Pulmonary artery endothelial cell (primary cell): ENCODE measurements around the gene CMTM7. TPM values are rescaled to one million over a fixed set of nuclear protein-coding genes. Genes with fewer than 3 reads are reported as not detected.
"Not testable (repeated sequence)": the region's sequence is repeated elsewhere in the genome, so short reads cannot be mapped to it uniquely, and the experiment has no call there.

ENCODE experiments used
- DNase-seq: peaks from one replicate; pipeline ENCODE4 v3.0.0-alpha.2; 2011; ENCODE audit warnings: low read depth, low spot score
- total RNA-seq: library from RNA; depleted of rRNA; stranded (reverse); fragments of >200 nt; gene quantifications from 2 replicates; pipeline ENCODE4 v1.2.3, GENCODE V29; 2014

The CMTM7 gene
- total RNA-seq, 1 donor from 2014 or later = 12.6 TPM

- no peak for DNase-seq
Measured at GRCh38 chr3:32381922-32382321, 9.7 kb upstream of the CMTM7 start.

GRCh38 chr3:32383136-32383711 lies 8.4 kb upstream of the CMTM7 start:
- DNase-seq = no peak

GRCh38 chr3:32384938-32385337 lies 6.7 kb upstream of the CMTM7 start:
- no peak for DNase-seq

GRCh38 chr3:32387512-32387911 lies 4.1 kb upstream of the CMTM7 start:
- no peak for DNase-seq

GRCh38 chr3:32389577-32389976 lies 2.1 kb upstream of the CMTM7 start:
- not testable (repeated sequence) for DNase-seq

GRCh38 chr3:32392536-32393302 lies 1.1 kb downstream of the CMTM7 start:
- DNase-seq = no peak

- no peak for DNase-seq
Measured at GRCh38 chr3:32395496-32395895, 3.8 kb downstream of the CMTM7 start.

- DNase-seq = no peak
Measured at GRCh38 chr3:32397941-32398340, 6.3 kb downstream of the CMTM7 start.

GRCh38 chr3:32398531-32398930 lies 6.9 kb downstream of the CMTM7 start:
- DNase-seq = no peak

- DNase-seq = peak; percentile 29
Measured at GRCh38 chr3:32399030-32399620, 7.5 kb downstream of the CMTM7 start.

GRCh38 chr3:32401126-32401525 lies 9.5 kb downstream of the CMTM7 start:
- no peak for DNase-seq

- DNase-seq = peak; percentile 85
Measured at GRCh38 chr3:32401556-32402081, 10.0 kb downstream of the CMTM7 start.

GRCh38 chr3:32403663-32404062 lies 12.0 kb downstream of the CMTM7 start:
- no peak for DNase-seq

- DNase-seq = no peak
Measured at GRCh38 chr3:32404714-32405113, 13.1 kb downstream of the CMTM7 start.

- no peak for DNase-seq
Measured at GRCh38 chr3:32405155-32405554, 13.5 kb downstream of the CMTM7 start.

GRCh38 chr3:32405711-32406323 lies 14.2 kb downstream of the CMTM7 start:
- DNase-seq = no peak

- DNase-seq = no peak
Measured at GRCh38 chr3:32406486-32407408, 15.1 kb downstream of the CMTM7 start.

- no peak for DNase-seq
Measured at GRCh38 chr3:32410367-32411246, 19.0 kb downstream of the CMTM7 start.

GRCh38 chr3:32411442-32411841 lies 19.8 kb downstream of the CMTM7 start:
- DNase-seq = no peak

GRCh38 chr3:32412887-32413286 lies 21.2 kb downstream of the CMTM7 start:
- no peak for DNase-seq
